ENCODE measurements around the gene MRPL21. TPM values are rescaled to one million over a fixed set of nuclear protein-coding genes. Genes with fewer than 3 reads are reported as not detected.

The MRPL21 gene
- total RNA-seq, 2 donors from 2014 or later, result 63.2 to 87.3 TPM

DNA sequence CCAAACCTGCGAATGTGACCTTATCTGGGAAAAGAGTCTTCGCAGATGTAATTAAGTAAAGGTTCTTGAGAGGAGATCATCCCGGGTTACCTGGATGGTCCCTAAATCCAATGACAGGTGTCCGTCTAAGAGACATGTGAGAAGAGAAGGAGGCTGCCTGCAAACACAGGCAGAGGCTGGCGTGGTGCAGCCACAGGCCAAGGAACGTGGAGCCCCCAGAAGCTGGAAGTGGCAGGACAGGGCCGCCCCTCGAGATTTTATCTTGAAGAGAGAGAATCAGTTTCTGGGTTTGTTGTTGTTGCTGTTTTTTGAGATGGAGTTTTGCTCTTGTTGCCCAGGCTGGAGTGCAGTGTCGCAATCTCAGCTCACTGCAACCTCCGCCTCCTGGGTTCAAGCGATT, 43.5 kb upstream of the MRPL21 start:
- H3K36me3 ChIP-seq, result no peaks in the 10 kb centered on the region
- H3K9me3 ChIP-seq, result no peaks in the 10 kb centered on the region
- no peak for DNase-seq (ENCODE audit: low spot score)
- TF ChIP-seq CTCF (IDR thresholded peaks at IDR 0.05), result no peak
- peak overlapping the region in 1 of 2 donors; percentile 16 for H3K27ac ChIP-seq
- peaks cover 0 to 21% of the 10 kb centered on the region in 2 donors for H3K4me1 ChIP-seq
- no peak overlapping the region for H3K4me3 ChIP-seq
- no peaks in the 10 kb centered on the region for H3K27me3 ChIP-seq

DNA sequence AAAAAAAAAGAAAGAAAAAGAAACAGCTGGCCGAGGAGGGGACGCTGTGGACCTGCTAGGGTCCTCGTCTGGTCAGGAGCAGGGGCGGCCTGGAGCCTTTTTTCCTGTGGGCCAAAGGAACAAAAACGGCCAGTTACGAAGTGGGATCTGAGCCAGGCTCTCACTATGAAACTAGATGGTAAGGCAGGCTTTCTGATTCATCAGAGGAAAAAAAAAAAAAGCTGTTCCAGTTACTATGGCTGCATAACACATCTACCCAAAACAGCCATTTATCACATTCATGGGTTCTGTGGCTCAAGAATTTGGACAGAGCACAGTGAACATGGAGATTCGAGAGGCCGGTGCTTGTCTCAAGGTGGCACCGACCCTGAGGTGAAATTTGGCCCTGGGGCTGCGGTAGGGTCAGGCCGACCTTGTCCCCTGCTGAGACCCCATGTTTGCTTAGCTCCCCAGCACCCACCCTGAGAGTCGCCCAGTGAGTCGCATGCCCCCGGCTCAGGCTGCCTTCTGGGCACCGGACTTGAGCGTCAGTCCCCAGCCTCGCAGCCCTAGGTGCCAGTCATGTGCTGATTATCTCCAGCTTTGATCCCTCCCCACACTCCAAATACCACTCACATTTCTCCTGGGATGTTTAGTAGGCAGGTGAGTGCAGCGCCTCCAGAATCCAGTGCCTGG, 42.9 kb upstream of the MRPL21 start:
- no peaks in the 10 kb centered on the region for H3K36me3 ChIP-seq
- peaks cover 0 to 21% of the 10 kb centered on the region in 2 donors for H3K4me1 ChIP-seq
- H3K27me3 ChIP-seq, result no peaks in the 10 kb centered on the region
- H3K4me3 ChIP-seq, result no peak overlapping the region
- DNase-seq (ENCODE audit: low spot score), result peak; percentile 59
- peak overlapping the region; percentile 6 to 16 for H3K27ac ChIP-seq
- no peaks in the 10 kb centered on the region for H3K9me3 ChIP-seq
- TF ChIP-seq CTCF (IDR thresholded peaks at IDR 0.05), result no peak

DNA sequence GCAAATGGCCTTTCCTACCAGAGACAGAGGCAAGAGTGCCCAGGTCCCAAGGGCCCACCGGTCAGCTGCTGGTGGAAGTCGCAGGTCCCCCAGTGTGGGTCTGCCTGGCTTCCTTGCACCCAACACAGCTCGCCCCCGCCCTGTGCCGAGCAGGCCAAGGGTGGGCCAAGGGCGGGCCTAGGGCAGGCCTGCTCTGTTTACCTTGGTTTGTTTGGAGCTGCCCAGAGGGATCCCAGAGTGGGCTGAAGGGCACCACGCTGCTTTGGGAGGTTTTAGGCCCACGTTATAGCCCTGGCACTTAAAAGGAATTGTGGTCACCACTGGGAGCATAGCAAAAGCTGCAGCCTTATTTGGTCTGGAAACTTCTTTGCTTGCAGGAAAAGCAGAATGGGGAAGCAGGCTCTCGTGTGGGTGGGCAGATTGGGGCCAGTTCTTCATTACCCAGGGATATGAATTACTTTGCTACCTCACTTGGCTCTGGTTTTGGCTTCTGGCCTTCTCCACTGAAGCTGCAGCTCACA, 39.2 kb upstream of the MRPL21 start:
- Histone ChIP-seq H3K9me3 (no peaks in the 10 kb centered on the region), H3K4me3 (no peak overlapping the region), H3K27me3 (no peaks in the 10 kb centered on the region), H3K27ac (peak overlapping the region; percentile 11 to 36), H3K36me3 (peaks cover 24% of the 10 kb centered on the region), H3K4me1 (peaks cover 0 to 21% of the 10 kb centered on the region in 2 donors)
- TF ChIP-seq CTCF (IDR thresholded peaks at IDR 0.05), result no peak
- DNase-seq (ENCODE audit: low spot score), result no peak

GRCh38 chr11:68942095-68942620, 38.5 kb upstream of the MRPL21 start:
- peak overlapping the region; percentile 11 to 36 for H3K27ac ChIP-seq
- no peak for TF ChIP-seq CTCF (IDR thresholded peaks at IDR 0.05)
- no peak overlapping the region for H3K4me3 ChIP-seq
- DNase-seq (ENCODE audit: low spot score), result no peak
- no peaks in the 10 kb centered on the region for H3K27me3 ChIP-seq
- no peaks in the 10 kb centered on the region for H3K9me3 ChIP-seq
- H3K36me3 ChIP-seq, result peaks cover 30% of the 10 kb centered on the region
- H3K4me1 ChIP-seq, result peaks cover 0 to 21% of the 10 kb centered on the region in 2 donors

- DNase-seq (ENCODE audit: low spot score), result no peak
- TF ChIP-seq CTCF (IDR thresholded peaks at IDR 0.05), result no peak
- H3K4me3 ChIP-seq, result no peak overlapping the region
- peaks cover 37% of the 10 kb centered on the region for H3K36me3 ChIP-seq
- H3K9me3 ChIP-seq, result no peaks in the 10 kb centered on the region
- peaks cover 0 to 15% of the 10 kb centered on the region in 2 donors for H3K4me1 ChIP-seq
- H3K27ac ChIP-seq, result no peak overlapping the region
- H3K27me3 ChIP-seq, result no peaks in the 10 kb centered on the region
Observed at GRCh38 chr11:68941324-68942094, 37.9 kb upstream of the MRPL21 start.
